ENCODE data around the gene ICA1L. TPM values are rescaled to one million over a fixed set of nuclear protein-coding genes. Genes with fewer than 3 reads are reported as not detected.
A peak's percentile ranks its signal among the peaks of the same experiment; 100 is the strongest.

Gene ICA1L
- total and polyA plus RNA-seq, 2 of the 13 experiments (the other 11 are each of a cell fraction or from before 2014, with no cell fraction given): 1.5 to 2.4 TPM

GRCh38 chr2:202871300-202872141, at the start of gene ICA1L (continued):
- TF ChIP-seq HIC2 (CRISPR knock-in tag; IDR thresholded peaks at IDR 0.05; ENCODE audit: low read depth): no peak
- TF ChIP-seq TBX3 (IDR thresholded peaks at IDR 0.05; ENCODE audit: borderline replicate concordance): peak; percentile 70; the same call in 1 of the 2 replicates
- 0 out of 2 replicates have a peak, but pooled peaks have one; percentile 3 for TF ChIP-seq BHLHE40 (IDR thresholded peaks at IDR 0.05; ENCODE audit: low read length)
- TF ChIP-seq ZIK1 (CRISPR knock-in tag; IDR thresholded peaks at IDR 0.05; ENCODE audit: borderline replicate concordance, low read depth): peak; percentile 70; the same call in 1 of the 2 replicates
- TF ChIP-seq SIN3B (IDR thresholded peaks at IDR 0.05; ENCODE audit: low read length): peak; percentile 82
- TF ChIP-seq ZNF616 (CRISPR knock-in tag; IDR thresholded peaks at IDR 0.05; ENCODE audit: low read depth): 0 out of 2 replicates have a peak, but pooled peaks have one; percentile 31
- TF ChIP-seq KLF16 (CRISPR knock-in tag; IDR thresholded peaks at IDR 0.05): peak in 1 of 2 experiments; percentile 54; a peak in 1 of 4 replicates
- TF ChIP-seq CAMTA2 (CRISPR knock-in tag; IDR thresholded peaks at IDR 0.05; ENCODE audit: borderline replicate concordance): peak; percentile 70; the same call in 1 of the 2 replicates
- peak; percentile 58; the same call in 1 of the 2 replicates for TF ChIP-seq ZNF614 (CRISPR knock-in tag; IDR thresholded peaks at IDR 0.05; ENCODE audit: borderline replicate concordance)
- TF ChIP-seq HNRNPL (IDR thresholded peaks at IDR 0.05; ENCODE audit: low read depth, low read length): no peak
- TF ChIP-seq PHF8 (CRISPR knock-in tag; IDR thresholded peaks at IDR 0.05): peak; percentile 85
- no peak for TF ChIP-seq SOX13 (IDR thresholded peaks at IDR 0.05)
- 0 out of 4 replicates have a peak, but pooled peaks of 1 of the 2 experiments have one; percentile 14 for TF ChIP-seq SOX13 (CRISPR knock-in tag; conservative IDR thresholded peaks at IDR 0.05 in 1 of 2, IDR thresholded peaks at IDR 0.05 in 1 of 2)
- TF ChIP-seq HOMEZ (CRISPR knock-in tag; IDR thresholded peaks at IDR 0.05; ENCODE audit: low read depth): no peak
- TF ChIP-seq, protein P1, sequence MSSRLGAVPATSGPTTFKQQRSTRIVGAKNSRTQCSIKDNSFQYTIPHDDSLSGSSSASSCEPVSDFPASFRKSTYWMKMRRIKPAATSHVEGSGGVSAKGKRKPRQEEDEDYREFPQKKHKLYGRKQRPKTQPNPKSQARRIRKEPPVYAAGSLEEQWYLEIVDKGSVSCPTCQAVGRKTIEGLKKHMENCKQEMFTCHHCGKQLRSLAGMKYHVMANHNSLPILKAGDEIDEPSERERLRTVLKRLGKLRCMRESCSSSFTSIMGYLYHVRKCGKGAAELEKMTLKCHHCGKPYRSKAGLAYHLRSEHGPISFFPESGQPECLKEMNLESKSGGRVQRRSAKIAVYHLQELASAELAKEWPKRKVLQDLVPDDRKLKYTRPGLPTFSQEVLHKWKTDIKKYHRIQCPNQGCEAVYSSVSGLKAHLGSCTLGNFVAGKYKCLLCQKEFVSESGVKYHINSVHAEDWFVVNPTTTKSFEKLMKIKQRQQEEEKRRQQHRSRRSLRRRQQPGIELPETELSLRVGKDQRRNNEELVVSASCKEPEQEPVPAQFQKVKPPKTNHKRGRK (CRISPR knock-in tag; IDR thresholded peaks at IDR 0.05): no peak
- peak; percentile 93 for TF ChIP-seq ZFY (CRISPR knock-in tag; IDR thresholded peaks at IDR 0.05)
- peak; percentile 69; the same call in 1 of the 2 replicates for TF ChIP-seq GPN1 (CRISPR knock-in tag; IDR thresholded peaks at IDR 0.05; ENCODE audit: borderline replicate concordance)
- TF ChIP-seq ZNF124 (CRISPR knock-in tag; IDR thresholded peaks at IDR 0.05): peak; percentile 48; the same call in 1 of the 2 replicates
- TF ChIP-seq MTA1 (CRISPR knock-in tag; IDR thresholded peaks at IDR 0.05; ENCODE audit: borderline replicate concordance): peak; percentile 34; the same call in 1 of the 2 replicates
- peak; percentile 73; the same call in 1 of the 2 replicates for TF ChIP-seq THAP7 (CRISPR knock-in tag; IDR thresholded peaks at IDR 0.05)
- TF ChIP-seq TAF1 (CRISPR knock-in tag; IDR thresholded peaks at IDR 0.05): peak; percentile 39; the same call in 1 of the 2 replicates
- 0 out of 2 replicates have a peak, but pooled peaks have one; percentile 4 for TF ChIP-seq SMAD3 (CRISPR knock-in tag; IDR thresholded peaks at IDR 0.05)
- peak; percentile 91 for TF ChIP-seq KDM5B (CRISPR knock-in tag; IDR thresholded peaks at IDR 0.05; ENCODE audit: borderline replicate concordance)
- TF ChIP-seq RBFOX2 (IDR thresholded peaks at IDR 0.05; ENCODE audit: low read depth, low read length): peak; percentile 48; the same call in 1 of the 2 replicates

Data from HepG2 (cell line).